Esophagus mucosa (tissue), 1 donor: ENCODE results near the gene PIANP. TPM values are rescaled to one million over a fixed set of nuclear protein-coding genes. Genes with fewer than 3 reads are reported as not detected.

Source experiments
- ATAC-seq: fragments of 200-7000 bp; cut with Tn5 transposase; one replicate; pipeline ENCODE4 v1.9.1; 2020
- total RNA-seq: library from RNA; stranded (reverse); gene quantifications from one replicate; pipeline ENCODE4 v1.2.4, GENCODE V29; 2023
- donor health status: DM: yes; HTN: yes; CAD: no.

PIANP gene
- total RNA-seq, 1 donor from 2014 or later, result not detected

DNA sequence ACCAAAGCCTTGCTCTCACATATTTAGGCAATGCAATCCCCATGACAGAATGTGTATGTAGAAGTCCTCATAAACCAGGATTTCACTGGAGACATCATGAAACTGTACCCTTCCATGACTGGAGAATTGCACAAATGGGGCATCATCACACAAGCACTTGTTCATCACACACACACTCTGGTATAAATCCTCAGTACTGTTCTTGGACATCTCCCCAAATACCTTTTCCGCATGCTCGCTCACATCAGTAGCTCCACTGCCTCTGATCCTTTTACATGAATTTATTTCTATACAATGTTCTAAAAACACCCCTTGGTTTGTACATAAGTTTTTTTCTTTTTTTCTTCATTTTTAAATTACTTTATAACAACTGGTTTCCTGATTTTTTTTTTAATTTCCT, 34.4 kb downstream of the PIANP start:
- ATAC-seq, result no peak

DNA sequence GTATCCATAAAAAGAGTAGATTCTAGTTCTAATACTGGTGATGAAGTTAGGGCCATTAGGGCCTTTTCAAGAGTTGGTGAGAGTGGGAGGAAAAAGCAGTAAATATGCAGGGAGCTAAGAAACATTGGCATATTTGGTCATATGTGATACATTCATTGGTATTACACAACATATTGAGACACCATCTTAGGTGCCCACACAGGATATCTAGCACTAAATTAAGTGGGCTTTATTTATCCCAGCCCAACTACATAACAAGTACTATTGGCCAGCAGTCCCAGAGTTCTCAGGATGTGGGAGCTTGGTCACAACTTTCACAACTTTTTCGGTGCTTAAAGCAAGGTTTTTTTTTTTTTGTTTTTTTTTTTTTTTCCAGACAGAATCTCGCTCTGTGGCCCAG, 35.7 kb downstream of the PIANP start:
- no peak for ATAC-seq

DNA sequence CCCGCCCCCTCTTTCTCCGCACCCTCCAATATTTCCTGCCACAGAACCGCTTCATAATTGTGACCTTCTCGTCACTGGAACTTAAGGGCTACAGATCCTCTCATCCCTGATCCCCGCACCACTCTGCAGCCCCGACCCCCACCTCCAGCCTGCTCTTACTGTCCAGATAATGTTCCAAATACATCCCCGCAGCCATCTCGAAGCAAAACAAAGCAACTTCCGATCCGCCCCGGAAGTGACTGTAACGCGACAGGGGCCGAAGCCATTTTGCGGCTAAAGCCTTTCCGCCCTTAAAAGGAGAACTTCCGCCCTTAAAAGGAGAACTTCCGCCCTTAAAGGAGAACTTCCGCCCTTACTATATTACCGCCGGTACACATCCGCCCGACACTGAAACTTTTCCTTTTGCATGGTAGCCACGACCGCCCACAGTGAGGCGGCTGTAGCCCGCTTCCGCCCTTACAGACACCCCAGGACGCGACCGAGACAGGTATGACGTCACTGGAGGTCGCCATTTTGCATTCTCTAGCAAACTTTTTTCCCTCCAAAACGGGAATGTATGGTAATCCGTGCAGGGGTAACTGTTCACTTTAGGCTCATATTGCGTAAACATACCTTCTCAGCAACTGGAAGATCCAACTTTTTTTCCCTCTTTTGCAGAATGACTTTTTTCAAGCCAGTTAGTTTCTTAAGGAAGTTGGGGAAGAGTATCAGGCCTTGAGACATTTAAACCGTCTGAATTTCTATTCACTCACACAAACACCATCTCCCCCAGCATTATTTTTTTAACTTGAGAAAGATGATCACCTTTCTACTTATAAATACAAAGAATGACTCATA, 37.5 kb downstream of the PIANP start, which contains the start of gene ING4:
TSS of gene ING4 (minus strand) at position 214 of the 837 bp plus-strand sequence. CDS start at position 196, 18 bp downstream.
- ATAC-seq, result peak; percentile 99

DNA sequence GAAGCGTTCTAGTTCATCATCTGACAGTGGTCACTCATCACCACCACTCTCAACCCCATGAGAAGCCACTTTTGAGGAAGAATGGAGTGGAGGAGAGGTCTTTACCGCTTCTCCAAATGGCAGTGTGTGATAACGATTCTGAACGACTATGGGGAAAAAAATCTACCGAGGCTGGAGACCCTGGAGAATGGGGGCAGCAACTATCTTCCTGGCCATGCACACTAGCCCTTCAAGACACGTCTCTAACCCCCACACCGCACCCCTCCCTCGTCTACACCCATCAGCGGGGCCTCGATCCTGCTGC, 38.1 kb downstream of the PIANP start:
- ATAC-seq, result peak; percentile 49

DNA sequence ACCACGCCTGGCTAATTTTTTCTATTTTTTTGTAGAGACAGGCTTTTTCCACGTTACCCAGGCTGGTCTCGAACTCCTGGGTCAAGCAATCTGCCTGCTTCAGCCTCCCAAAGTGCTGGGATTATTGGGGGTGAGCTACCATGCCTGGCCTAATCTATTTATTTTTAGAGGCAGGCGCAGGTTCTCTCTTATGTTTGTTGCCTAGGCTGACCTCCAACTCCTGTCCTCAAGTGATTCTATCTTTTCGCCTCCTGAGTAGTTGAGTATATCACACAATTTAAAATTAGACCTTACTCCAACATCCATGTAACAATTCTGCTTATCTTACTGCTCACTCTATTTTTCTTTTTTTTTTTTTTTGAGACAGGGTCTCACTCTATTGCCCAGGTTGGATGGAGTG, 46.6 kb downstream of the PIANP start:
- no peak for ATAC-seq

DNA sequence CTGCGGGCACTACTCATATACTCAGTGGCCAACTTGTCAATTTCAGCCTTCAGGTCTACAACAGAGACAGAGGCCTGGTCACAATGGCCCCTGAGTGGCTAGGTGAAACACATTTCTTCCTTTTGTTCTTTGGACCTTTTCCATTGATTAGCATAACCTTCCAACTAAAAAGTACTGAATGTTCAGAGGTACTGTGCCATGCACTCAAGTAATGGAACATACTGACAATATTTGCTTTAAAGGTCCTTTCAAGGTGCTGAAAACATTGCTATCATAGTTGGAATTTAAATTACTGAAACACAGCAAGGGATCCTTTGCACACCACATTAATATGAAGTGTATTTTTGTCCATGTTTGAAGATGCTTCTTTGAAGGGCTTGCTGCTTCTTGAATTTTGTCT, 47.3 kb downstream of the PIANP start:
- ATAC-seq, result no peak

DNA sequence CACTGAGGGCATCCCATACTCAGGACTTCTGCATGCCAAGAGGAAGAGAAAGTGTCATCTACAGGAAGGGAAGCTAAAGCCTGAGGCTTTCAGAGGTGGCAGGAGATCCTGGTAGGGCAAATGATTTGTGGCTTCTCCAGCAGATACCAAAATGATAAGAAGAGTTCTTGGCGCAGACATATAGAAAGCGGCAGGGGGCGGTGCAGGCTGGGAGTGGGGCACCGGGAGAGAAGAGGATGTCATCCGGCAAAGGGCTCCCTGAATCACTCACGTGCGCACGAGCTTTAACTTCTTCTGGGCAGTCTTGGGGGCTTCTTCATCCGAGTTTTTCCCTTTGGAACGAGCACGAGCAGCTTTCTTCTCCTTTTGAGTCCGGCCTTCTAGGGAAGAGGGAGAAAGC, 48.2 kb downstream of the PIANP start:
- ATAC-seq, result no peak

DNA sequence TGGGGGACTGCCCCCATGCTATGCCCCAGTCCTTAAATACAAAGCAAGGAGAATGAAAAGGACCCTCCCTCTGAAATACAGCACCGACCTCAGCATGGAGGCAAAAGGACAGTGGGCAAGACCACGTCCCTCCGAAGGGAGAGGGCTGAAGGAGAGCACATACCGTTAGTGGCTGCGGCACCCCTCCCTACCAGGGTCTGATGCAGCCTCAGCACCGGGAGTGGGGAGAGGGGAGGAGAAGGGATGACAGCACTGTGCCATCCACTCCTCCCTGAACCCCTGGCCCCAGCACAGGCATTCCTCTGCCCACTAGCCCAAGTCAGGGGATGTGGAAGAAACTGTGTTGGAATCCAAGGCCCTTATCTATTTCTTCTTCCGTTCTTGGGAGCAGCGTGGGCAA, 49.8 kb downstream of the PIANP start:
- ATAC-seq, result no peak

DNA sequence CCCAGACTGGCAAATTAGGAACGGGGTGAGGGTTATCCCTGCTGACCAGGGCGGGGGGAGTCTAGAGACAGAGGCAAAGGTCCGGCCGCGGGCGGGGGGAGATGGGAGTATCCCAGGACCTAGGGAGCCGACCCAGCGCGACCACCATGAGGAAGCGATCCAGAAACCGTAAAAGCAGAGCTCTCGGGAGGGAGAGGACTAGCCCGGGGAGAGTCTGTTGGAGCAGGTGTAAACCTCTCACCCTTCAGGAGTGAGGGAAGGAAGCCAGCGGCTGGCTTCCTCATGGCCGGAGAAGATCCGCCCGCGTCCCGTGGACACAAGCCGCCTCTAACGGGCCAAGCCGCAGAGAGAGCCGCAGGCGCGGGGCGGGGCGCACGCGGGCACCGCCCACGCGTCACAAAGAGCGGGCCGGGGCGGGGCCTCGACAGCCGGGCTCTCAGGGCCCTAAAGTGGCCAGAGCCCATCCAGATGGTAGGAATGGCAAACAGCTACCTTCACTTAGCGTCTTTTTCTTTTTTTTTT, 53.5 kb downstream of the PIANP start, which contains the start of gene ACRBP:
TSS of gene ACRBP (minus strand) at position 350 of the 522 bp plus-strand sequence. CDS start at position 284, 66 bp downstream.
- ATAC-seq, result peak; percentile 84

DNA sequence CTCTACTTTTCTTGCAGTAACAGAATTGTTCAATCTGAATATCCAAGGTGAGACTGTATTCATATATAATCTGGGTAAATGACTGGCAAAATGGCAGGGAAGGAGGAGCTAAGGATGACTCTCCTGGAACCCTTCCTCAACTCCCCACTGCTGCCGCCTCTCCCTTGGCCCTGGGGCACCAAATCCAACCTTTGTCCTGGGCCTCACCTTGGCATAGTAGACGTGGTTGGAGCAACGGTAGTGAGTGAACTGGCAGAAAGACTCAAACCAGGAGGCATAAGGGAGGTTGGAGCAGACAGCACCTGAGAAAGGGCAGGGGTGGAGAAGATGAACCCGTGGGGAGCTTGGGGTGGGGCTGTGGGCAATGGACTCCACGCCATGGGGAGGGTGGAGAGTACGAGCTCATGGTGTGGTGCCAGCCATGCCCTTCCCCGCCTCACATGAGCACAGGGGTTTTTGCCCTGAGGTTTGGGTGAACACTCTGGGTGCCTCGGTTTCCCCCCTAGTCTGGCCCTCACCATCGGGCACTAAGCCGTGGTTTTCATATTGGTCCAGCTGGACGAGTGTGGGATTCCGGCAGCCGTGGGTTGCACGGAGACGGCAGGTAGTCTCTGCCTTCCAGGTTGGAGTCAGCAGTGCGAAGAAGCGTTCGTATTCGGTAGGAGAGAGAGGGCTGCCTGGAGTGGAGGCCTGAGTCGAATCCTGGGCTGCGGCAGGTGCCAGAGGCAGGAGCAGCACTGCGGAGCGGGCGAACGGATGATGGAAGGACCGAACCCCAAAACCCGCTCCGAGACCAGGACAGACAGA, 54.1 kb downstream of the PIANP start:
- peak; percentile 20 for ATAC-seq

DNA sequence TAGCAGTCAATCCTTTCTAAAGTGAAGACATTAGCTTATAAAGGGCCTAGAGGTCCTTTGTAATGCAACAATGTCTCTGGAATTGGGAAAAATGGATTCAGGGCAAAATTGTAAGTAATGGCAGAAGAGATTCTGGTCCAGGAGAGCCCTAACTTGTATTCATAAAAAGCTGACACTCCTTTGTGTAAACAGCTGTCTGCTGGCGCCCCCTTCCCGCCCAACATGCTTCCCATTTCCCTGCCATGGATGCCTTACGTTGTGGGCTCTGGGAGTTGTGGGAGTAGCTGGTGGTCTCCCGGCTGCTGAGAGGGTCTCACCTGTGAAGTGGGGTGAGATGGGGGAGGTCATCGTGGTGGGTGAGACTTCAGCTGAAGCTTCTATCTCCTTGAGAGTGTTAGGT, 55.7 kb downstream of the PIANP start:
- ATAC-seq, result no peak

DNA sequence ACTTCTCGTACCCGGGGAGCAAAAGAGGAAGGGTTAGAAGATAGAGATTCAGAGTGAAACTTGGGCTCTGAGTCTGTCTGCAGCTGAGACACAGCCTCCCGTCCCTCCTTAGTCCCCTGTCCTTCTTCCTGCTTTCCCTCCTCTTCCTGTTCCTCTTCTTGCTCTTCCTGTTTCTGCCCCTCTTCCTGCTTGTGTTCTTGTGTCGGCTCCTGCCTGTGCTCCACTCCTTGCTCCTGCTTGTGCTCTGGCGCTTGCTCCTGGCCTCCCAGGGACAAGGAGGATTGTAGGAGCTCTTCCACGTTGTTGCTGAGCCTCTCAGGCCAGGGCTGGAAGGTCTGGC, 56.4 kb downstream of the PIANP start:
- ATAC-seq, result no peak

Other genes starting within 250 kb of the PIANP start
- gene TAPBPL, start 248.8 kb downstream of the PIANP start, total RNA-seq, result 11.4 TPM
- gene VAMP1, start 230.1 kb downstream of the PIANP start, total RNA-seq, result 1.6 TPM
- 180 TPM for gene MRPL51, start 207.6 kb downstream of the PIANP start, total RNA-seq
- gene NCAPD2, start 206.7 kb downstream of the PIANP start, total RNA-seq, result 37.4 TPM
- gene GAPDH, start 166.3 kb downstream of the PIANP start, total RNA-seq, result 3,825 TPM
- gene IFFO1, start 144.8 kb downstream of the PIANP start, total RNA-seq, result 1.2 TPM
- gene NOP2, start 132.5 kb downstream of the PIANP start, total RNA-seq, result 30.6 TPM
- 119 TPM for gene CHD4, start 93.4 kb downstream of the PIANP start, total RNA-seq
- gene LPAR5, start 64.9 kb downstream of the PIANP start, total RNA-seq, result 18.9 TPM
- 0.56 TPM for gene ACRBP, start 53.4 kb downstream of the PIANP start, total RNA-seq
- 15.4 TPM for gene ING4, start 37.7 kb downstream of the PIANP start, total RNA-seq
- gene ZNF384, start 11.4 kb downstream of the PIANP start, total RNA-seq, result 22.8 TPM
- 54.3 TPM for gene COPS7A, start 23.2 kb upstream of the PIANP start, total RNA-seq
- gene MLF2, start 52.3 kb upstream of the PIANP start, total RNA-seq, result 122 TPM
- gene PTMS, start 65.5 kb upstream of the PIANP start, total RNA-seq, result 234 TPM
- gene LAG3, start 71.7 kb upstream of the PIANP start, total RNA-seq, result not detected
- 2.2 TPM for gene CD4, start 88.7 kb upstream of the PIANP start, total RNA-seq
- 0.76 TPM for gene GPR162, start 121.0 kb upstream of the PIANP start, total RNA-seq
- 1.7 TPM for gene P3H3, start 127.6 kb upstream of the PIANP start, total RNA-seq
- gene GNB3, start 140.1 kb upstream of the PIANP start, total RNA-seq, result not detected
- 13.9 TPM for gene CDCA3, start 150.5 kb upstream of the PIANP start, total RNA-seq
- 91.1 TPM for gene USP5, start 151.3 kb upstream of the PIANP start, total RNA-seq
- 629 TPM for gene TPI1, start 166.7 kb upstream of the PIANP start, total RNA-seq
- gene SPSB2, start 172.5 kb upstream of the PIANP start, total RNA-seq, result 6.4 TPM
- gene LRRC23, start 204.0 kb upstream of the PIANP start, total RNA-seq, result 3.2 TPM
- gene ENO2, start 213.8 kb upstream of the PIANP start, total RNA-seq, result 3.7 TPM
- 29.1 TPM for gene ATN1, start 227.1 kb upstream of the PIANP start, total RNA-seq
- not detected for gene RNU7-1, start 243.0 kb upstream of the PIANP start, total RNA-seq
- gene C12orf57, start 243.2 kb upstream of the PIANP start, total RNA-seq, result 84.0 TPM